Esophagus muscularis mucosa (tissue), 3 donors: ENCODE data around the gene LAMA3.

ENCODE experiments used
- CTCF ChIP-seq, 3 experiments: fragments of 200-600 bp in 2 of 3; fragments of 450-650 bp in 1 of 3; sonication (generic) in 2 of 3; IDR thresholded peaks; one replicate each; pipeline ENCODE4 v1.5.1; 2017 to 2019; ENCODE audit warnings: antibody characterized with exemption in 3 of 3, mild to moderate bottlenecking in 2 of 3, moderate library complexity in 1 of 3
- POLR2A ChIP-seq: fragments of 450-650 bp; IDR thresholded peaks from one replicate; pipeline ENCODE4 v1.6.1; 2017; ENCODE audit warnings: antibody characterized with exemption, moderate library complexity, mild to moderate bottlenecking, low read depth

DNA sequence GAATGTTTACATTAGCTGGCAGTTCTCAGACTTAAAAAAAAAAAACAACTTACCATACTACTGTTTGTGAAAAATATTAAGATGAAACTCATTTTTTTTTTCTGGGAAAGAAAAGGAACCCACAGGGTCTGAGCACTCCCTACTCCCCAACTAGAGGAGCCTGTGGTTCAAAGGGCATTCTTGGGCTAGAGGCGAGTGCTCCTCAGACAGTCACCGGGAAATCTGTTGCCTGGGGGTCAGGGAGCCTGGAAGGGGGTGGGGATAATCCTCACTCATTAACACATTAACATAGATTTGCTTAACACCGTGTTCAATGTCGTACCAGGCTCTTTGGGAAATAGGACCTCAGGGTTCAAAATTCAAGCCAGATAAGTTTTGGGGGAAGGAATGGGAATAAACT lies 57.6 kb downstream of the LAMA3 start:
- TF ChIP-seq CTCF (IDR thresholded peaks at IDR 0.05): no peak
- TF ChIP-seq POLR2A: no peak
